ENCODE measurements around the gene PPP1R9A.

DNA sequence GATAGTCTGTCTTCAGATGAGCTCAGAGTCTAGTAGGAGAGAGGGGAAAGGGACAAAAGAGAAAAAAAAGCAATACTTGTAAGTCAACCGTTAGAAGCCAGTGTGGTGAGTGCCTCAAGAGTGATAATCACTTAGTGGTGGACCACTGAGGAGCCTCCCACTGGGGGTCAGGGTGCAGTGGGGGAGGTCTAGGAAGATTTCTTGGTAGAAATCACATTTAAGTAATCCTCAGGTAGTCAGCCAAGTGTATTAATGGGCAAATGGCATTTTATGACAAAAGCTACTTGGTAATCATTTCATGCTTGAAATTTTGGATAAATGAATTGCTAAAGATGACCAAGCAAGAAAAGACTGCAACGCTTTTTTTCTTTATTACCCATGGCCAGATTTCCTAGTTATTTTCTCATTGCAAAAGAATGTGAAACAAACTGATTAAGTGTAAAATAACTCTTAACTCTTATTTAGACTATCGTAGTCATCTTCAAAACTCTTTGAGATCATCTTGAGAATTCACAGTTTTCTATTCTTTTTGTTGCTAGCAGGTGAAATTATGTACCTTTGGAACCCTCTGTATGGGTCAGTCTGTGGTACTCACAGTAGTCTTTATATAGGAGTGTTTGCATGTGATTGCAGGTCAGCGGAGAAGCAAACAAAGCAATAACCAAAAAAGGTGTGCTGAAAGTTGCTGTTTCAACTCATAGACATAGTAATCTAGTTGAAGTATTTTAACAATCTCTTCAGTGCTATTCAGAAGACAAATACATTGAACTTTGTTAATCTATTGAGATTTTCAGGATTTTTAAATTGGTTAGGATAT lies 63.9 kb downstream of the PPP1R9A start:
- TF ChIP-seq, protein P1, sequence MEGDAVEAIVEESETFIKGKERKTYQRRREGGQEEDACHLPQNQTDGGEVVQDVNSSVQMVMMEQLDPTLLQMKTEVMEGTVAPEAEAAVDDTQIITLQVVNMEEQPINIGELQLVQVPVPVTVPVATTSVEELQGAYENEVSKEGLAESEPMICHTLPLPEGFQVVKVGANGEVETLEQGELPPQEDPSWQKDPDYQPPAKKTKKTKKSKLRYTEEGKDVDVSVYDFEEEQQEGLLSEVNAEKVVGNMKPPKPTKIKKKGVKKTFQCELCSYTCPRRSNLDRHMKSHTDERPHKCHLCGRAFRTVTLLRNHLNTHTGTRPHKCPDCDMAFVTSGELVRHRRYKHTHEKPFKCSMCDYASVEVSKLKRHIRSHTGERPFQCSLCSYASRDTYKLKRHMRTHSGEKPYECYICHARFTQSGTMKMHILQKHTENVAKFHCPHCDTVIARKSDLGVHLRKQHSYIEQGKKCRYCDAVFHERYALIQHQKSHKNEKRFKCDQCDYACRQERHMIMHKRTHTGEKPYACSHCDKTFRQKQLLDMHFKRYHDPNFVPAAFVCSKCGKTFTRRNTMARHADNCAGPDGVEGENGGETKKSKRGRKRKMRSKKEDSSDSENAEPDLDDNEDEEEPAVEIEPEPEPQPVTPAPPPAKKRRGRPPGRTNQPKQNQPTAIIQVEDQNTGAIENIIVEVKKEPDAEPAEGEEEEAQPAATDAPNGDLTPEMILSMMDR (conservative IDR thresholded peaks at IDR 0.05; ENCODE audit: low read length), result no peak
- no peak for TF ChIP-seq EZH2phosphoT487 (IDR thresholded peaks at IDR 0.05; ENCODE audit: borderline replicate concordance)
